Measurements from ENCODE around the gene ZNF598.

Gene ZNF598

GRCh38 chr16:2009791-2010510, at the start of gene ZNF598:
Gene ZNF598 (minus strand): TSS chr16:2009821.
- peak; percentile 69 for DNase-seq

- DNase-seq, result no peak
Observed at GRCh38 chr16:2058872-2059271, 49.3 kb upstream of the ZNF598 start.

- no peak for DNase-seq
Observed at GRCh38 chr16:2058420-2058819, 48.8 kb upstream of the ZNF598 start.

GRCh38 chr16:2057438-2057837, 47.8 kb upstream of the ZNF598 start:
- DNase-seq, result no peak

GRCh38 chr16:2056681-2057407, 47.2 kb upstream of the ZNF598 start:
- DNase-seq, result no peak

GRCh38 chr16:2056077-2056476, 46.5 kb upstream of the ZNF598 start:
- no peak for DNase-seq

- DNase-seq, result no peak
Observed at GRCh38 chr16:2054543-2055245, 45.1 kb upstream of the ZNF598 start.

- DNase-seq, result no peak
Observed at GRCh38 chr16:2053897-2054296, 44.3 kb upstream of the ZNF598 start.

GRCh38 chr16:2053211-2053610, 43.6 kb upstream of the ZNF598 start:
- DNase-seq, result no peak

- no peak for DNase-seq
Observed at GRCh38 chr16:2048116-2048543, 38.5 kb upstream of the ZNF598 start.

- peak; percentile 91 for DNase-seq
Observed at GRCh38 chr16:2047330-2048115, 37.9 kb upstream of the ZNF598 start, which contains the start of the genes NTHL1 and TSC2. Gene NTHL1 (minus strand): TSS chr16:2047834. CDS start chr16:2047823, 11 bp downstream. Gene TSC2 (plus strand): TSS chr16:2047985. CDS start chr16:2048616, 631 bp downstream.

GRCh38 chr16:2046893-2047329, 37.3 kb upstream of the ZNF598 start:
- no peak for DNase-seq

- DNase-seq, result no peak
Observed at GRCh38 chr16:2045965-2046892, 36.6 kb upstream of the ZNF598 start.

GRCh38 chr16:2044541-2044940, 34.9 kb upstream of the ZNF598 start:
- no peak for DNase-seq

- no peak for DNase-seq
Observed at GRCh38 chr16:2043667-2044451, 34.2 kb upstream of the ZNF598 start.

- DNase-seq, result no peak
Observed at GRCh38 chr16:2042986-2043666, 33.5 kb upstream of the ZNF598 start.

GRCh38 chr16:2042171-2042985, 32.8 kb upstream of the ZNF598 start:
- DNase-seq, result no peak

GRCh38 chr16:2040787-2041522, 31.3 kb upstream of the ZNF598 start:
- DNase-seq, result no peak

All from activated effector memory CD4-positive, alpha-beta T cell treated with Interleukin-2 at 50 U/mL for 16 hours (primary cell).